ENCODE data around the gene TMEM141. TPM values are rescaled to one million over a fixed set of nuclear protein-coding genes. Genes with fewer than 3 reads are reported as not detected.
"Not testable (repeated sequence)": the region's sequence is repeated elsewhere in the genome, so short reads cannot be mapped to it uniquely, and the experiment has no call there.

Gene TMEM141
- polyA plus RNA-seq, 6 donors from 2014 or later, result 29.3 to 47.7 (median 35.7) TPM

- peak overlapping the region; percentile 95 to 99 (median 98) for H3K27ac Mint-ChIP-seq
- H3K4me3 Mint-ChIP-seq, result peak overlapping the region; percentile 60 to 90 (median 78)
- DNase-seq, result no peak
- no peaks in the 10 kb centered on the region for H3K27me3 Mint-ChIP-seq
- H3K9me3 Mint-ChIP-seq, result peaks cover 6 to 25% (median 17%) of the 10 kb centered on the region in 7 donors
- ATAC-seq (ENCODE audit: low read depth in 2 of 2), result peak in 1 of 2 donors; percentile 7
- peaks cover 35 to 54% (median 54%) of the 10 kb centered on the region in 3 donors for H3K4me1 Mint-ChIP-seq
- peaks cover 8 to 15% of the 10 kb centered on the region in 2 donors for H3K36me3 Mint-ChIP-seq
Observed at GRCh38 chr9:136748666-136749611, 42.2 kb upstream of the TMEM141 start.

GRCh38 chr9:136750526-136750925, 40.6 kb upstream of the TMEM141 start:
- DNase-seq (no peak), ATAC-seq (ENCODE audit: low read depth in 2 of 2) (no peak)
- Mint-ChIP-seq H3K36me3 (peaks cover 8 to 17% of the 10 kb centered on the region in 2 donors), H3K27me3 (no peaks in the 10 kb centered on the region), H3K4me3 (peak overlapping the region in 2 of 8 donors; percentile 24 to 25), H3K4me1 (peaks cover 34 to 62% (median 55%) of the 10 kb centered on the region in 3 donors), H3K9me3 (peaks cover 6 to 28% (median 17%) of the 10 kb centered on the region in 7 donors), H3K27ac (peak overlapping the region; percentile 84 to 99 (median 98))

DNA sequence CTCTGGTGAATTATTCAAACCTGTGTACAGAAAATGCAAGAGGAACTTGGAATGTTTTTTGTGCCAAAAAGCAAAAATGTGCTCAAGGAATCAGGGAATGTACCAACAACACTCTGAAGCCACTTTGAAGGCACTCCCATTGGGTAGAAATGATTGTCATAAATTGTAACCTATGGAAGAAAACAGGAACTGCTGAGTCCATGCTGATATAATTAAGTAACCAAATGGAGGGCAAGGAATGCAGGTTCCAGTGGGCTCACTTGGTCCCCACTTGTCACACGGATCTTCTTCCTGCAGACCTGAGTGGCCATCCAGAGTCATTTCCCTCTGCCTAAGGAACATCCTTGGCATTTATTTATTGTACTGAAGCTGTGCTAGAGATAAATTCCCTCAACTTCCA, 39.9 kb upstream of the TMEM141 start:
- no peak for DNase-seq
- H3K4me1 Mint-ChIP-seq, result peaks cover 41 to 70% (median 57%) of the 10 kb centered on the region in 3 donors
- ATAC-seq (ENCODE audit: low read depth in 2 of 2), result no peak
- peaks cover 8 to 21% of the 10 kb centered on the region in 2 donors for H3K36me3 Mint-ChIP-seq
- no peaks in the 10 kb centered on the region for H3K27me3 Mint-ChIP-seq
- H3K9me3 Mint-ChIP-seq, result peaks cover 6 to 29% (median 17%) of the 10 kb centered on the region in 7 donors
- H3K4me3 Mint-ChIP-seq, result peak overlapping the region in 1 of 8 donors; percentile 8
- peak overlapping the region in 4 of 6 donors; percentile 28 to 95 (median 70) for H3K27ac Mint-ChIP-seq

- Mint-ChIP-seq H3K4me1 (peaks cover 41 to 73% (median 61%) of the 10 kb centered on the region in 3 donors), H3K27me3 (no peaks in the 10 kb centered on the region), H3K36me3 (peaks cover 8 to 21% of the 10 kb centered on the region in 2 donors), H3K4me3 (no peak overlapping the region), H3K9me3 (peaks cover 6 to 29% (median 17%) of the 10 kb centered on the region in 7 donors), H3K27ac (peak overlapping the region in 5 of 6 donors; percentile 7 to 95 (median 50))
- no peak for ATAC-seq (ENCODE audit: low read depth in 2 of 2)
- DNase-seq, result no peak
Observed at GRCh38 chr9:136751814-136752213, 39.3 kb upstream of the TMEM141 start.

- H3K4me1 Mint-ChIP-seq, result peaks cover 30 to 72% (median 60%) of the 10 kb centered on the region in 3 donors
- H3K27ac Mint-ChIP-seq, result peak overlapping the region in 1 of 6 donors; percentile 84
- peaks cover 8 to 21% of the 10 kb centered on the region in 2 donors for H3K36me3 Mint-ChIP-seq
- no peak for ATAC-seq (ENCODE audit: low read depth in 2 of 2)
- no peaks in the 10 kb centered on the region for H3K27me3 Mint-ChIP-seq
- DNase-seq, result no peak
- peak overlapping the region in 1 of 8 donors; percentile 89 for H3K4me3 Mint-ChIP-seq
- peaks cover 6 to 29% (median 17%) of the 10 kb centered on the region in 7 donors for H3K9me3 Mint-ChIP-seq
Observed at GRCh38 chr9:136753371-136754058, 37.6 kb upstream of the TMEM141 start.

GRCh38 chr9:136754059-136754572, 37.0 kb upstream of the TMEM141 start:
- DNase-seq (peak; percentile 60), ATAC-seq (ENCODE audit: low read depth in 2 of 2) (no peak)
- peaks cover 6 to 29% (median 17%) of the 10 kb centered on the region in 7 donors for H3K9me3 Mint-ChIP-seq
- peak overlapping the region in 2 of 6 donors; percentile 90 to 94 for H3K27ac Mint-ChIP-seq
- peak overlapping the region in 7 of 8 donors; percentile 22 to 87 (median 47) for H3K4me3 Mint-ChIP-seq
- peaks cover 8 to 21% of the 10 kb centered on the region in 2 donors for H3K36me3 Mint-ChIP-seq
- H3K4me1 Mint-ChIP-seq, result peaks cover 27 to 71% (median 55%) of the 10 kb centered on the region in 3 donors
- no peaks in the 10 kb centered on the region for H3K27me3 Mint-ChIP-seq

- H3K27me3 Mint-ChIP-seq, result no peaks in the 10 kb centered on the region
- peaks cover 6 to 29% (median 17%) of the 10 kb centered on the region in 7 donors for H3K9me3 Mint-ChIP-seq
- peak overlapping the region in 7 of 8 donors; percentile 22 to 96 (median 47) for H3K4me3 Mint-ChIP-seq
- H3K4me1 Mint-ChIP-seq, result peaks cover 27 to 68% (median 53%) of the 10 kb centered on the region in 3 donors
- DNase-seq, result no peak
- peak overlapping the region in 2 of 6 donors; percentile 90 to 94 for H3K27ac Mint-ChIP-seq
- ATAC-seq (ENCODE audit: low read depth in 2 of 2), result peak in 1 of 2 donors; percentile 6
- peaks cover 8 to 21% of the 10 kb centered on the region in 2 donors for H3K36me3 Mint-ChIP-seq
Observed at GRCh38 chr9:136754626-136755301, 36.4 kb upstream of the TMEM141 start.

- not testable (repeated sequence) for ATAC-seq (ENCODE audit: low read depth in 2 of 2); DNase-seq; H3K27me3 Mint-ChIP-seq
- Mint-ChIP-seq H3K27ac (peak overlapping the region in 3 of 6 donors; percentile 67 to 84 (median 75)), H3K9me3 (peaks cover 6 to 24% (median 17%) of the 10 kb centered on the region in 7 donors), H3K4me3 (peak overlapping the region in 5 of 8 donors; percentile 23 to 96 (median 77)), H3K4me1 (peaks cover 26 to 66% (median 52%) of the 10 kb centered on the region in 3 donors), H3K36me3 (peaks cover 8 to 21% of the 10 kb centered on the region in 2 donors)
Observed at GRCh38 chr9:136755302-136756133, 35.6 kb upstream of the TMEM141 start.

- no peak for ATAC-seq (ENCODE audit: low read depth in 2 of 2)
- Mint-ChIP-seq H3K4me3 (peak overlapping the region in 4 of 8 donors; percentile 22 to 96 (median 82)), H3K36me3 (peaks cover 8 to 21% of the 10 kb centered on the region in 2 donors), H3K9me3 (peaks cover 6 to 24% (median 17%) of the 10 kb centered on the region in 7 donors), H3K27ac (peak overlapping the region in 3 of 6 donors; percentile 88 to 91 (median 90)), H3K4me1 (peaks cover 27 to 64% (median 52%) of the 10 kb centered on the region in 3 donors), H3K27me3 (no peaks in the 10 kb centered on the region)
- DNase-seq, result no peak
Observed at GRCh38 chr9:136756134-136756438, 35.1 kb upstream of the TMEM141 start.

- Mint-ChIP-seq H3K4me1 (peaks cover 27 to 65% (median 55%) of the 10 kb centered on the region in 3 donors), H3K9me3 (peaks cover 6 to 16% (median 11%) of the 10 kb centered on the region in 7 donors), H3K4me3 (peak overlapping the region in 5 of 8 donors; percentile 12 to 96 (median 77))
Observed at GRCh38 chr9:136756836-136757235, 34.3 kb upstream of the TMEM141 start.

DNA sequence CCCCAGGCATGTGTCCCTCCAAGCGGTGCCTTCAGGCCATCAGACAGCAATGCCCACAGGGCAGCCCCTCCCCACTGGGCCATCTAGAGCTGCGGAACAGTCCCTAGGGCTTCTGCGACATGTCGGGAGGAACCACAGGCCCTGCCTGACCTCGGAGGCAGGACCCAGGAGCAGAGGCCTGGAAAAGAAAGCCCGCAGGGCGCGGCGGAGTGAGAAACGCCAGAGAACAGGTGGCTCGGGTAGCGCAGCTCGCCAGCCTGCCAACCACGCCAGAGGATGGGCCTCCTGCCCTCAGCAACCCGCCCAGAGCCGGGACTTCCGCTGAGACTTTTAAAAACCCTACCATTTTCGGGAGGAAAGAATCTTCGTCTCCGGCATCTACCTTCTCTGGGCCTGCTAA, 33.8 kb upstream of the TMEM141 start:
- DNase-seq (no peak), ATAC-seq (ENCODE audit: low read depth in 2 of 2) (peak in 1 of 2 donors; percentile 60)
- H3K27me3 Mint-ChIP-seq, result no peaks in the 10 kb centered on the region
- H3K36me3 Mint-ChIP-seq, result peaks cover 6 to 13% of the 10 kb centered on the region in 2 donors
- H3K4me1 Mint-ChIP-seq, result peaks cover 27 to 61% (median 54%) of the 10 kb centered on the region in 3 donors
- peak overlapping the region; percentile 15 to 96 (median 62) for H3K4me3 Mint-ChIP-seq
- H3K9me3 Mint-ChIP-seq, result peaks cover 4 to 11% (median 6%) of the 10 kb centered on the region in 7 donors
- H3K27ac Mint-ChIP-seq, result peak overlapping the region in 5 of 6 donors; percentile 33 to 92 (median 90)

More at GRCh38 chr9:136756836-136757235, 34.3 kb upstream of the TMEM141 start:
- ATAC-seq (ENCODE audit: low read depth in 2 of 2), result no peak
- peak overlapping the region in 4 of 6 donors; percentile 44 to 92 (median 91) for H3K27ac Mint-ChIP-seq
- no peaks in the 10 kb centered on the region for H3K27me3 Mint-ChIP-seq
- no peak for DNase-seq
- peaks cover 8 to 18% of the 10 kb centered on the region in 2 donors for H3K36me3 Mint-ChIP-seq

Measured in naive B cell (primary cell).